HG03378 (cell line): Measurements from ENCODE around the gene USP13.

Experiments used
- ATAC-seq: cut with Tn5 transposase; IDR thresholded peaks from one replicate; pipeline ENCODE4 v1.9.1; 2021; ENCODE audit warnings: mild to moderate bottlenecking, moderate library complexity; ENCODE audit not compliant: unreplicated experiment

Gene USP13

DNA sequence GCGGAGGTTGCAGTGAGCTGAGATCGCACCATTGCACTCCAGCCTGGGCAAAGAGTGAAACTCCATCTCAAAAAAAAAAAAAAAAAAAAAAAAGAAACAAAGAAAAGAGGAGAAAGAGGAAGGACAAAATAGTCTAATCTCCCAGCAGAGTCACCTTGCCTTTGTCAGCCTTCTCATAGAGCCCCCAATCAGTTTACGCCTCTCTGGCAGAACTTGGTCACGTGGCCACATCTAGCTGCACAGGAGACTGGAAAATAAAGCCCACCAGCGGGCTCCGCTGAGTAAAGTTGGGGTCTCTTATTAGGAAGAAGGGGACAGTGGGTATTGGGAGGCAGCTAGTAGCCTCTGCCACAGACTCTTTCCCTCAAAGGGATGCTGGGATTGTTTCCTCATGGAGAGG lies 41.9 kb downstream of the USP13 start:
- ATAC-seq, result no peak

DNA sequence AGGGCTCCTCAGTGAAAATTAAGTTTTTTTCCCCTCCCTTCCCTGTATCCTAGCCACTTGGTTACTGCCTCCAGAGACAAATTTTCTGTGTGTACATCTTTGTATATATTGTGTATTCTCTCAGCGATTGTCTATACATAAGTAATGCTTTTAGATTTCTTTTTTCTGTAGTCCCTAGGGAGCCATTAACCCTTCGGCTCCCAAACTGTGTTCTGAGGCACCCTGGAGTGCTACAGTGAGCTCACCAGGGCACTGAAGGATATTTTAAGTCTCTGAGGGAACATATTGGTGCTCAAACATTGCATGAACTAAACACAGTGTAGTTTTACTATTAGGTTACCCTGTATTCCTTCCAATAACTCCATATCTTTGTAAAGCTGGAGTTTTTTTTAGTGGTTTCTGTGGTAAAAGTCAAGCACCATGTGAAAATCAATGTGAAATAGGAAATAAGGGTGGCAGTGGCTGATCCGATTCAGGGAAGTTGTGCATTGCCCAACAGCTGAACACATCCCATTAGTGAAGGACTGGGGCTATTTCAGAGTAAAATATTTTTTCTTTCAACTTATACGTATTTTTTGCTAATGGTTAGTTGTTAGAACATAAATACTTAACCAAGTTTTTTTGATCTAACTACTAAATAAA lies 43.0 kb downstream of the USP13 start:
- ATAC-seq, result no peak

DNA sequence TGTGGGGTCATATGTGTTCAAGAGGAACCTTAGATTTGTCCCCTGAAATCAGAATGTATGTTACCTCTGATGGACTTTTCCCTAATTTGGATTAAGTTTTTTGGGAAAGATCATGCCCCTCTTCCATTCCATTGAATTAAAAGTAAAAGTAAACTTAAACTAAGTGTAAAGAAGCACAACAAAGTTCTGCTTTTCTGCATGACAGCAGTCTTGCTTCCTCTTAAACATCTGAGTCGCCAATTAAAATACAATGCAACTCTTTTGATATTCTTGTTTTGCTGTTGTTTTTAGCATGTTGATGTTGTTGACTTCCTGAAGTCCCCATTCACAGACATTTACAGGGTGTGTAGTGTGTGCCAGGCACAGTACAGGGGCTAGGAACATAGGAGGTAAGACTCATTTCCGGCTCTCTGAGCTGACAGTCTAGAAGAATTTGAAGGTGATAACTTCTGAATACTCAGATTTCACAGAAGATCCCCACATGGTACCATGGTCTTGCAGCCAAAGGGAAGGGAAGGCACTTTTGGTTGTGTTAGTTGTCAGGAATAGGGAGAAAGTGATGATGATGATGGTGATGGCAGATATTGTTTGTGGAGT lies 45.0 kb downstream of the USP13 start:
- ATAC-seq, result no peak

DNA sequence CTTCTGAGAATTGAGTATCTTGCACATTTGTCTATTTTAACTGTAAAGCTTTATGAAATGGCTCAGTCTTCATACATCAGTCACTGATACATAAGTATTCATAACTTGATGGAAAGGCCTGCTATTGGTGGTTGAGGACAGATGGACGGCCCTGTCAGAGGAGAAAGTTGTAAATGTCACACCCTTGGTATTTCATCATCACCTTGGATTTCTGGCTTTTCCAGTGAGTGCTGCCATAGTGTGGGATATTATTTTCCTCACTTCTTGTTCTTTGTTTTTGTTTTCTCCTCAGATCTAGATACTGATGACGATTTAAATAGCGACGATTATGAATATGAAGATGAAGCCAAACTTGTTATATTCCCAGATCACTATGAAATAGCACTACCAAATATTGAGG lies 47.9 kb downstream of the USP13 start:
- ATAC-seq, result no peak

DNA sequence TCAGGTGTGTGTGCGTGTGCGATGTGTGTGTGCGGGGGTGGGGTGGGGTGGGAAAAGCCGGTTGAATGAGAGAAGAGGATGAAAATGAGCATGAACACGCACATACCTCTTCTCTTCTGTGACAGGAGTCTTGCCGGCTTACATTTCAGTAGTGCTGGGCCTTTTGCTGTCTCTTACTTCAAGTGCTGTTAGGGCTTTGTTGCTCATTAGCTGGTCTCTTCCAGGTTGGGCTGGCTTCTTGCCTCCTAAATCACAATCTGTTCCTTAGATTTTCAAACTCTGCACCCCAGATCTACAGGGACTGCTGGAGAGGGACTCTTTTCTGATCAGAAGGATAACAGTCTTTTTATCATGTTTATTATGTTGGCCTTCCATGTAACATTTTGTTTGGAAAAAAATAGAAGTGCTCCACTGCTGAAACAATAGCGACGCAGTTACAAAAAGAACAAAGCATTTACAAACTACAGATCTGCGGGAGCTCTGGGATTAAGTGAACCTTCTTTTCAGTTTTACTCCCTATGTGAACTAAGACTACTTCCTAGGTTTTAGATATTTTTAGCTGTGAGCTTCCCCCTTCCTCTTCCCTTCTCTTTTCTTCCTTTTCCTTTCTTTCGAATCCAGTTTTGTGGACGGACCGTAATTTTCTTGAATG lies 48.5 kb downstream of the USP13 start:
- no peak for ATAC-seq

DNA sequence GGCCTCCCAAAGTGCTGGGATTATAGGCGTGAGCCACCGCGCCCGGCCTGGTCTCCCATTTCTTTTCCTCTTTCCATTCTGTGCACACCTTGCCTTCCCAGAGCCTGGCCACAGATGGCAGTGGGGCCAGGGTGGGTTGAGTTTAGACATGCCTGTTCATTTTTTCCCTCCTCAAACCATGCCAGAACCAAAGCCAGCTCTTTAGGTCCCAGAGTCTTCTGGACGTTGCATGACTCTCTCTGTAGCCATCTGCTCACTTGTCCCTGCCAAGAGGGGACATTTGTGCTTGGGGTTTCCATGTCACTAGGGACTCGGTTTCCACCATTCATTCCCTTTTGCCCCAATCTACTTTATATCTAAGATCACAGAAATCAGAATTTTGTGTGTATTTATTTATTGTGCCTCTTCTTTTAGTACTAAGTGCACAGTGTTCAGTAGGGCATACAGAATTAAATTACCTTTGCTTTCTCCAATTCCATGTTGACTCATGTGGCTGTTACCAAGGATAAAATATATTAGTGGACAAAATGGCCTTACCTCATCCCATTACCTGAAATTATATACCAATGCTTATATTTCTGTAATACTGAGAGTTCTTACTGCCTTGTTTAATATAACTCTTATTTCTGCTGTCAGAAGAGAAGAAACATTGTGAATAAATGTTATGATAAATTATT lies 49.6 kb downstream of the USP13 start:
- no peak for ATAC-seq

DNA sequence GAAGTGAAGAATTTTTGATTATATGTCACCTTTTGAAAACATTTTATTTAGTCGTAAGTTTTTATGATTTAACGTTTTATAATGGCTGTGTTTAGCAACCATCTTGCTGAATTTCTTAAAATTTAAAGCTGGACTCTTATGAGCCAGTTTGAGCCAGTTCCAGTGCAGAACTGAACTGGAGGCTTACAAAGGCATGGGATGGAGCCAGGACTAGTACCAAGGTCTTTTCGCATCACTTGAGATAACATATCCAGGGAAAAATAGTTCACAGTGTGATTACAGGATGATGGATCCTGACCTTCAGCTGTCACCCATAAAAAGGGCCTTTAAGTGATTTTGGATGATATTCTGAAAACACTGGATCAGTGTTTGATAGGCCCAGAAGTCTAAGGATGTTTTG lies 51.0 kb downstream of the USP13 start:
- no peak for ATAC-seq

DNA sequence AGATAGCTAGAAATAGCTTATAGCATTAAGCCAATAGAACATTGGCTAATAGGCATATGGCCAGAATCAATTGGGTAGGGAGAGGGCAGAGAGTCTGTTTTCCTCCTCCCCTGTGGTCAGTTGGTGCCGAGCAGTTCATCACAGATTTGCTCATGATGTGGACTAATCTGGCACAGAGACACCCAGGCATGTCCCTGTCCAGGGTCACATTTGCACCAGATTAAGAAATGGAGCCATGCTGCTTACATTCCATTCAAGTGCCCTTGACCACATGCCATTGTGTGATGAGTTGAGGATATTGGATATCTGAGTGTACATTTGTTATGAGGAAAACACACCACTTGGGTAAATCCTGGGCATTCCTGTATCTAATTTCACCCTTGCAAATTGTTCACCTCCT lies 53.4 kb downstream of the USP13 start:
- no peak for ATAC-seq

DNA sequence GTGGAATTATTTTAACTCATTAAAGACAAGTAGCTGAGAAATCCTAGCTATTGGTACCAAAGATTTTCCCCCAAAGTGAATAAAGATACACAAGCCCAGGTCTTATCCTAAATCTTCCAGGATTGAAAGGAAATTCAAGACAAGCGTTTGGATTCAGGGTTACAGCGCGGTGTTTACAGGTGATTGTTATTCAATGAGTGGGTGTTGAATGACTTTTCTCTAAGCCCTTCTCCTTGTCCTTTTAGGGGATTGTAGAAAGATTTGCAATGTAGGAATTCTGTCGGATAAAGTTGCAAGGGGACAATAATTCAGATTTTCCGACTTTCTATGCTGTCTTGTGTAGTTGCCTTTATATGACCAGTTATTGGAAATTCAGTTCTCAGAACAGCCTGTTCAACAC lies 57.2 kb downstream of the USP13 start:
- no peak for ATAC-seq

DNA sequence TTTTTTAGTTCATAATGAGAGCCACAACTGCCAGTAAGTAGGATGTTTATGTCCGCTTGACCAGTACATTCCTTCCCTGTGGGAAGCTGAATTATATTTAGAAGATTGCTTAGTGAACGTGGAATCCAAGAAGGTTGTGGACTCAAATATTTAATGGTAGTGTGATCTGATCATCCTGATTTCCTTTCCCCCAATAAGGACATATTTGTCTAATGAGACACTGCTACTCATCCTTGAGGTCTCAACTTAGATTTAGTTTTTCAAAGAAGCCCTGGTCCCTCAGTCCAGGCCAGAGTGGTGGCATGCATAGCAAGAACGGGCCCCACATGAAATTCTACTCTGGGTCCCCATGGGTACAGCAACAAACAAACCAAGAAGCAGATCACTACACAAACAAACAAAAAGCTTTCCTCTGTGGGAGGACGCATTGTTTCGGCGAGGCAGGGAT lies 60.8 kb downstream of the USP13 start:
- ATAC-seq, result no peak

DNA sequence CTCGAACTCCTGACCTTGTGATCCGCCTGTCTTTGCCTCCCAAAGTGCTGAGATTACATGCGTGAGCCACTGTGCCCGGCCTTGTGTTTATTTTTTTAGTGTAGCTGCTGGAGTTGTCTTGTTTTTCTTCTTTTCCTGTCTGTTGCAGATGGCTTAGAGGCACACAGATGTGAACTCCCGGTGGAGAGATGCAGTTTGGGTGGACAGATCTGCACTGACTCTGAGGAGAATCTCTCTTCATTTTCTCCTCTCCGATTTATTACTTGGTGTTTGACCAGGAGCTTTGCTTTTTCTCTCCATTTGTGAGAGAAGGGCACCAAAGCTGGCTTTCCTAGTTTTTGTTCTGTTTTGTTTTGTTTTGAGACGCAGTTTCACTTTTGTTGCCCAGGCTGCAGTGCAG lies 62.7 kb downstream of the USP13 start:
- ATAC-seq, result no peak

DNA sequence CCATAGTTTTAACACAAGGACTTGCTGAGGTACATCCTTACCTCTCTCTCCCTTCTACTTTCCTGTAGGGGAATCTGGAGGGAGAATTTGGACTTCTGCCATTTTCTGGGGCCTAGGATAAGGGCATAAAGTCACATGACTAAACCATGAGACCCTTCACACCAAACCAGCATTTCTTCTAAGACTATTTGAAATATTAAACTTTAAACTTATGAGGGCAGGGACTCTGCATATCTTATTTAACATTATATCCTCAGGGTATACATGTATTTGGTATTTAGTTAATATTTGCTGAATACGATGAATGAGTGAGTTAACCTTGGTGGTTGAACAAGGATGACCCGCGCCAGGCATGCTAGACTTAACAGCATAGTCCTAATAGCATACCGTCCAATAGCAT lies 63.4 kb downstream of the USP13 start:
- ATAC-seq, result no peak

DNA sequence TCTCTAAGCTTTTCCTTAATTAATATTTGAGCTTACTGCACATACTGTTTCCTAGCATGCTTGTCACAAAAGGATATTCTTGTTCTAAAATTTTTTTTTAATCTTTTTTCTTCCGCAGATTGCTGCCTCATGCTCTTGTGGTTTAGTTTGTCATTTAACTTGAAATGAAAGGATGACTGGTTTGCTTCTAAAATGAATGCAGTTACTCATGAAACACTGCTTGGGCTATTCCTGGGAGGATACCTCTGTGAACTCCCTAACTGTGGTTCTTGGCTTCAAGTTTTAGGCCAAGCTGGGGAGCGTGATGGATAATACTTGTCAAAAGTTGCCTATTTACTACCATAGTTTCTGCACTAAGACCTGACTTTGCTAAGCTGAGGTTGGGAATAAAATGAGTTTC lies 64.0 kb downstream of the USP13 start:
- no peak for ATAC-seq

DNA sequence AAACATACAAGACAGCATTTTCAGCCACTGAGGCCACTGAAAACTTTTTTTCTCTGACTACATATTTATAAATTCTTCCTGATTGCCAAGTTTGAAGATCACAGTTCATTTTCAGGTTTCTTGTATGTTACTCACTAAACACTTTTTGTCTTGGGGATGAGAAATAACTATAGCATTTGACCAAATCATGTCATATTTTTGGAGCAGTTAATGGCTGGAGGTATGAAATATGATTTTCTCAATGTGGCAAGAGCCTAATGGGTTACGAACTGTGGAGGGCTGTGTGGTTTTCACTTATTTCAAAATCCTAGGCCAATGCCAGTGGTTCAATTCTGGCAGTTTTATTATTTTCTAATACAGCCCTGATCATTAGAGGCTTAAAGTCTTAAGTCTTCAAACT lies 64.4 kb downstream of the USP13 start:
- no peak for ATAC-seq

DNA sequence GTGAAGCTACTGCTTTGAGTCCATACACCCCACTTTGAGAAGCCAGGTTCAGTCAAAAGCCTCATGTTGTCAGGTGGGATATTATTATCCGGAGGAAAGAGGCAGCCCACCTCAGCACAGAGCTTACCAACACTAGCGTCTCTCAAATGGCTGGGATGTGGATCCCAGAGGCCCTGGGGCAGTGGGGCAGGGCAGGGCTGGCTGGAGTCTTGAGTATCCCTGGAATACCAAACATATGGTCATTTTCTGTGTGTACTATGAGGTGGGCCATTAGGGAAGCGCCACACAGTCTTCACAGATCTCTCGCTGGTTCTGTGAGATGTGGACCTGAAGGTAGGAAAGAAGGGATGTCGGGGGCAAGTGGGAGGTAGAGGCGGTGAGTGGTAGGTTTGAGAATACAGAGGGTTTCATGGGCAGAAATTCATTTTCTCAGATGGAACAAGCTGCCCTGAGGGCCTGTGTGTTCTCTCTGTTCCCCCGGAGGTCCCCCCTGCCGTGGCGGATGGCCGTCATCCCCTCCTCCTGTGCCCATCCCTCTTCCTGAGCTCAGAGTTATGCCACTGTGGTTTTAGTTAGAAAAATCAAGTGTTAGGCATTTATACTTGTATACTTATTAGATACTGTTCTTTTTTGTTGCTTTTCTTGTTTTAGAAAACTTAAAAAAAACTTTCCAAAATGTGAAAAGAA lies 66.4 kb downstream of the USP13 start:
- no peak for ATAC-seq

DNA sequence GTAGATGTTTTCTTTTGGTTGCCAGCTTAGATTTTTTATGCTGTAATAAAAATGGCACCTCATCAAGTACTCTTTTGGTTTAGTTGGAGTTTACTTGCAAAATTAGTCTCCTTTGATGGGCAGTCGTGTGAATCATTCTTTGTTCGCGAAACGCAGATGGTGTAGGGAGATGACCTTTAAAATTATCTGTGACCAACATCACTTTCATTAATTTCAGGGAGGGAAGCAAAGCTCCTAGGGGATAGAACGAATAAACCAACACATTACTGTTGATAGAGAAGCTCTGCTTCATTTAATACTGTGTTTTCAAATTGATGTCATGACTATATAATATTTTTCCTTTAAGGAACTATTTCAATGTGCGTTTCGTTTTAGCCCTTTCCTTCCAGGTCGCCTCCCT lies 67.4 kb downstream of the USP13 start:
- ATAC-seq, result no peak

DNA sequence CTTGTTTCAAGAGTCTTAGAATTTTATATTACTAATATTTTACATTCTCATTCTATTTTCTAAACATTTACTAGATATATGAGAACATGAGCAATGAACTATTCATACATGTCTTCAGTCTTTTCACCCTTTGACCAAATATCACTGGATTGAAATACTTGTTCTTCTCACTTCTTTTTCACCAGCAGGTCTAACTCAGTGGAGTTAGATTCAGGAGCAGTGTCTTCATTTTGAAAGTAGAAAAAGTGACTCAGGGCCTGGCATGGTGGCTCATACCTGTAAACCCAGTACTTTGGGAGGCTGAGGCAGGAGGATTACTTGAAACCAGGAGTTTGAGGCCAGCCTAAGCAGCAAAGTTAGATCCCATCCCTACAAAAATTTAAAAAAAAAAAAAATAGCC lies 70.8 kb downstream of the USP13 start:
- ATAC-seq, result no peak

DNA sequence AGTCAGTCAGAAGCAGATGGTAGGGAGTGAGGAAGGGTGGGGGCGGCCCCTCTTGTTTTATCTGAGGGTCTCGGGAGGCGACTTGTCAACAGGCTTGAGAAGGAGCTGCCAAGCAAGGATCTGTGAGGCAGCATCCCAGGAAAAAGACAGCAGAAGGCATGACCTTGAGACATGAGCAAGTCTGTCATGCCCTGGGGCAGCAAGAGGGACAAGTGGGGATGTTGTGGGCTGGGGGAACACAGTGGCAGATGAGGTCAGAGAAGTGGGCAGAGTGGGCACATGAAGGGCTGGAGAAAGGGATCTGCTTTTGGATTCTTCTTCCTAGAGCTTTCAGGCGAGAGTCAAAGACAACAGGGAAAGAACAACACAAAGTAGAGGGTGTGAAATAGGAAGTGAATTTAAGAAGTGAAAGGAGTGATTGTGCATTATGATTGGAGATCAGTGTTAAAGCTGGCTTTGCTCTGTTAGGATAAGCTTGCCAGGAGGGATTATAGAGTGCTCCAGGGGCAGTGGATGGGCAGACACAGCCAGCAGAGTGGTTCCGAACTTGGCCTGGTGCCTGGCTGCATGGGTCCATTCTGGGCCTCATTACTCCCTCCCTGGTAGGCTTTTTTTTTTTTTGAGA lies 73.3 kb downstream of the USP13 start:
- ATAC-seq, result no peak

DNA sequence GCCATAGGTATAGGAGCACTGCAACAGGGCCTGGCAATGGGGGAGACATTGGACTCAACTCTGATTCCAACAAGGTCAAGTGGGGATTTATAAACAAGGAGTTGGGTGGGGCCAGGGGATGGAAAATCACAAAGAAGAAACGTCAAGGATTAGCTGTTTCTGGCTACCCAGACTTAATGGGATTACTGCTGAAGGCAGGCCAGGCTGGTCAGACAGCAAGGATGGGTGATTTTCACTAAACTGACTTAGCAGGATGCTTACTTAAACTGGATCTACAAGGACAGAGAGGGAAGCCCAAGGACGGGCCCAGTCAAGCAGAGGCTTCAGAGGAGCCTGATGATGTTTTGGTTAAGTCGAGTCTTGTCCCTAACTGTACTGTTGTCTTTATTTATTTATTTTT lies 76.2 kb downstream of the USP13 start:
- ATAC-seq, result no peak

DNA sequence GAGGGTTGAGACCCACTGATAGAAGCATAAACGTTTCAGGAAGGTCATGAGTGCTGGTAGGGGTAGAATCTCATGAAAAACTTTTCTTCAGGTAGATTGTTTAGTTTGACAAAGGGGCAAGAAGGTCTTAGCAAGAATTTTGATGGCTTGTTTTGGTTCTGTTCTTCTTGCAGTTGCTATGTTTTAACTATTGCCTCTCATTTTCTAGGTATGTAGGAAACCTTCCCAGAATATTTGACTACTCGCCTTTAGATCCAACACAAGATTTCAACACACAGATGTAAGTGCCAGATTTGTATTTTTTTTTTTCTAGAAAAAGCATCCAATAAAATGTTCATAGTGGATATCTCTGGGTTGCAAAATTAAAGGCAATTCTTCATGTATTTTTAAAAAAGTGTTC lies 77.1 kb downstream of the USP13 start:
- no peak for ATAC-seq

DNA sequence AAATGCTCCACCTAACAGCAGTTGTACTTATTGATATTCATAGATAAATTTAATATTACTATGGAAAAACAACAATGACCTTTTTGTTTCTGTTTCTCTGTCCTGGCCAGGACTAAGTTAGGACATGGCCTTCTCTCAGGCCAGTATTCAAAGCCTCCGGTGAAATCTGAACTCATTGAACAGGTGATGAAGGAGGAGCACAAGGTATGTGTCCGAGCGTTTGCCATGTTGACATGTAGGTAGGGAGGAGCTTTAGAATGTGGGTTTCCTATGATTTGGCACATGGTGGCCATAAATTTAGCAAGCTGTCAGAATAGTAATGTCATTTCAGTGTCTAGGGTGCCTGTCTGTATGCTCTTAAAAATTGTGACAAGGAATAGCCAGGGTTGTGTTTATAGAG lies 77.7 kb downstream of the USP13 start:
- no peak for ATAC-seq
